HepG2 (cell line): ENCODE results near the gene SREBF1. TPM values are rescaled to one million over a fixed set of nuclear protein-coding genes. Genes with fewer than 3 reads are reported as not detected.
A peak's percentile ranks its signal among the peaks of the same experiment; 100 is the strongest.

Source experiments
- HNRNPL ChIP-seq: fragments of 200-400 bp; formaldehyde crosslinking; IDR thresholded peaks from 2 replicates; pipeline ENCODE4 v1.6.1; 2017; ENCODE audit warnings: mild to moderate bottlenecking, low read depth, low read length
- HOXA7 ChIP-seq: sonication (generic); formaldehyde crosslinking; IDR thresholded peaks from 2 replicates; pipeline ENCODE4 v1.8.1; 2022; ENCODE audit warnings: mild to moderate bottlenecking, missing genetic modification reagents, moderate library complexity
- LCORL ChIP-seq, 2 experiments: fragments of 450-650 bp in 1 of 2; sonication (generic) in 1 of 2; formaldehyde crosslinking in 1 of 2; IDR thresholded peaks; 2 replicates each; pipeline versions ENCODE4 v1.5.0 to v1.6.1; 2017 to 2020; ENCODE audit warnings: antibody characterized with exemption in 1 of 2, missing genetic modification reagents in 1 of 2
- NCOA1 ChIP-seq: sonication (generic); formaldehyde crosslinking; IDR thresholded peaks from 2 replicates; pipeline ENCODE4 v1.9.0; 2021; ENCODE audit warnings: missing genetic modification reagents
- PRDM15 ChIP-seq: sonication (generic); formaldehyde crosslinking; IDR thresholded peaks from 2 replicates; pipeline ENCODE4 v1.4.0; 2020; ENCODE audit warnings: missing genetic modification reagents
- SIN3A ChIP-seq: IDR thresholded peaks from 2 replicates; pipeline ENCODE4 v1.6.1; 2011; ENCODE audit warnings: low read depth, mild to moderate bottlenecking, control low read depth, low read length, borderline replicate concordance
- STAT6 ChIP-seq: sonication (generic); formaldehyde crosslinking; IDR thresholded peaks from 2 replicates; pipeline ENCODE4 v1.4.0; 2020; ENCODE audit warnings: missing genetic modification reagents, mild to moderate bottlenecking, borderline replicate concordance
- TAF1 ChIP-seq: sonication (generic); formaldehyde crosslinking; IDR thresholded peaks from 2 replicates; pipeline ENCODE4 v1.4.0; 2020; ENCODE audit warnings: missing genetic modification reagents
- ZBTB20 ChIP-seq: sonication (generic); formaldehyde crosslinking; IDR thresholded peaks from 2 replicates; pipeline ENCODE4 v1.8.1; 2023; ENCODE audit warnings: missing genetic modification reagents, low read depth, mild to moderate bottlenecking, borderline replicate concordance
- ZBTB26 ChIP-seq: IDR thresholded peaks from 2 replicates; pipeline ENCODE4 v1.6.1; 2016; ENCODE audit warnings: missing compliant biosample characterization, missing genetic modification reagents, borderline replicate concordance
- ZBTB39 ChIP-seq: sonication (generic); formaldehyde crosslinking; IDR thresholded peaks from 2 replicates; pipeline ENCODE4 v1.5.0; 2020; ENCODE audit warnings: missing genetic modification reagents
- ZKSCAN1 ChIP-seq: fragments of 150-350 bp; IDR thresholded peaks from 2 replicates; pipeline ENCODE4 v1.6.1; 2014; ENCODE audit warnings: low read length
- ZNF275 ChIP-seq: sonication (generic); formaldehyde crosslinking; IDR thresholded peaks from 2 replicates; pipeline ENCODE4 v1.8.0; 2022; ENCODE audit warnings: missing genetic modification reagents, mild to moderate bottlenecking, inconsistent platforms, borderline replicate concordance
- ZNF496 ChIP-seq: sonication (generic); formaldehyde crosslinking; IDR thresholded peaks from 2 replicates; pipeline ENCODE4 v1.8.1; 2023; ENCODE audit warnings: mild to moderate bottlenecking, moderate library complexity, missing genetic modification reagents; ENCODE audit not compliant: insufficient replicate concordance
- ZNF564 ChIP-seq: sonication (generic); formaldehyde crosslinking; IDR thresholded peaks from 2 replicates; pipeline ENCODE4 v1.8.1; 2023; ENCODE audit warnings: mild to moderate bottlenecking, missing genetic modification reagents
- polyA plus RNA-seq, 8 experiments: library from polyadenylated mRNA; depleted of rRNA in 3 of 8; stranded (reverse) in 7 of 8; unstranded in 1 of 8; fragments of >200 nt; fragmentation: Illumina TruSeq in 4 of 8; extraction: Trizol in 4 of 8; gene quantifications; 2 replicates each; pipeline versions ENCODE4 v1.2.1 to v1.2.3, GENCODE V29; 2011 to 2016; ENCODE audit warnings: low read depth in 4 of 8, missing spikeins in 1 of 8, mixed read lengths in 1 of 8; ENCODE audit not compliant: insufficient read depth in 1 of 8
- total RNA-seq, 5 experiments: library from RNA; depleted of rRNA; stranded (reverse); fragments of >200 nt; fragmentation: Illumina TruSeq; extraction: Trizol; gene quantifications; 2 replicates each; pipeline ENCODE4 v1.2.3, GENCODE V29; 2016; ENCODE audit warnings: low read depth in 1 of 5

The SREBF1 gene
- total and polyA plus RNA-seq, 2 of the 13 experiments (the other 11 are each of a cell fraction or from before 2014, with no cell fraction given), result 34.3 to 38.0 TPM

GRCh38 chr17:17839791-17840707, 3.3 kb upstream of the SREBF1 start (continued):
- TF ChIP-seq PRDM15 (CRISPR knock-in tag) (peak; percentile 22; the same call in 1 of the 2 replicates), ZBTB20 (CRISPR knock-in tag) (no peak; the same call in 1 of the 2 replicates), ZKSCAN1 (0 out of 2 replicates have a peak, but pooled peaks have one; percentile 9), TAF1 (CRISPR knock-in tag) (peak; percentile 96), ZBTB26 (CRISPR knock-in tag) (peak; percentile 44; the same call in 1 of the 2 replicates), NCOA1 (CRISPR knock-in tag) (peak; percentile 95; the same call in 1 of the 2 replicates), ZNF564 (peak; percentile 14; the same call in 1 of the 2 replicates), HNRNPL (0 out of 2 replicates have a peak, but pooled peaks have one; percentile 74), LCORL (IDR thresholded peaks at IDR 0.05) (no peak), LCORL (CRISPR knock-in tag; IDR thresholded peaks at IDR 0.05) (peak; percentile 89), STAT6 (CRISPR knock-in tag) (no peak), HOXA7 (CRISPR knock-in tag) (no peak), ZNF496 (CRISPR knock-in tag) (no peak), SIN3A (peak; percentile 77), ZNF275 (peak; percentile 89; the same call in 1 of the 2 replicates), ZBTB39 (CRISPR knock-in tag) (0 out of 2 replicates have a peak, but pooled peaks have one; percentile 59)
